HG03378 (cell line): ENCODE measurements around the gene ERC2.

Source experiments
- ATAC-seq: cut with Tn5 transposase; IDR thresholded peaks from one replicate; pipeline ENCODE4 v1.9.1; 2021; ENCODE audit warnings: mild to moderate bottlenecking, moderate library complexity; ENCODE audit not compliant: unreplicated experiment

Gene ERC2

GRCh38 chr3:55704521-55704920 lies 763.7 kb downstream of the ERC2 start:
- ATAC-seq: no peak

GRCh38 chr3:55702822-55703221 lies 765.4 kb downstream of the ERC2 start:
- no peak for ATAC-seq

GRCh38 chr3:55701997-55702396 lies 766.3 kb downstream of the ERC2 start:
- ATAC-seq: no peak

GRCh38 chr3:55698831-55699230 lies 769.4 kb downstream of the ERC2 start:
- no peak for ATAC-seq

GRCh38 chr3:55697177-55697865 lies 770.9 kb downstream of the ERC2 start:
- no peak for ATAC-seq

GRCh38 chr3:55692957-55693558 lies 775.2 kb downstream of the ERC2 start:
- no peak for ATAC-seq

- ATAC-seq: no peak
These were observed 775.8 kb downstream of the ERC2 start for GRCh38 chr3:55692295-55692956.

- peak; percentile 8 for ATAC-seq
These were observed 777.1 kb downstream of the ERC2 start for GRCh38 chr3:55691141-55691540.

- peak; percentile 77 for ATAC-seq
These were observed 777.5 kb downstream of the ERC2 start for GRCh38 chr3:55690726-55691125.

- no peak for ATAC-seq
These were observed 778.1 kb downstream of the ERC2 start for GRCh38 chr3:55690177-55690576.

- ATAC-seq: no peak
These were observed 780.1 kb downstream of the ERC2 start for GRCh38 chr3:55688154-55688553.

GRCh38 chr3:55687526-55687925 lies 780.7 kb downstream of the ERC2 start:
- no peak for ATAC-seq

GRCh38 chr3:55686426-55687254 lies 781.6 kb downstream of the ERC2 start:
- ATAC-seq: no peak

GRCh38 chr3:55683666-55684270 lies 784.5 kb downstream of the ERC2 start:
- no peak for ATAC-seq

GRCh38 chr3:55682461-55682860 lies 785.8 kb downstream of the ERC2 start:
- no peak for ATAC-seq

GRCh38 chr3:55678546-55679216 lies 789.6 kb downstream of the ERC2 start:
- no peak for ATAC-seq

GRCh38 chr3:55676643-55677042 lies 791.6 kb downstream of the ERC2 start:
- no peak for ATAC-seq

GRCh38 chr3:55675478-55675877 lies 792.8 kb downstream of the ERC2 start:
- peak; percentile 99 for ATAC-seq

GRCh38 chr3:55673764-55674163 lies 794.5 kb downstream of the ERC2 start:
- ATAC-seq: no peak

GRCh38 chr3:55669133-55669532 lies 799.1 kb downstream of the ERC2 start:
- no peak for ATAC-seq
